Esophagus muscularis mucosa (tissue), 4 donors: ENCODE measurements around the gene STRN3. TPM values are rescaled to one million over a fixed set of nuclear protein-coding genes. Genes with fewer than 3 reads are reported as not detected.
"Not testable (repeated sequence)": the region's sequence is repeated elsewhere in the genome, so short reads cannot be mapped to it uniquely, and the experiment has no call there.

Source experiments
- DNase-seq: peaks from one replicate; pipeline ENCODE4 v3.0.0-alpha.2; 2017; ENCODE audit errors: extremely low spot score
- H3K27ac ChIP-seq, 4 donors: fragments of 200-600 bp; sonication (generic); replicated peaks in 1 of 4; 1 replicate in 3 of 4; 2 replicates in 1 of 4; pipeline ENCODE4 v1.5.1; 2016 to 2019; ENCODE audit warnings: mild to moderate bottlenecking in 1 of 4
- H3K27me3 ChIP-seq, 4 donors: fragments of 200-600 bp; sonication (generic); one replicate each; pipeline versions ENCODE4 v1.5.1 to v1.6.0; 2016 to 2019
- H3K36me3 ChIP-seq, 4 donors: fragments of 200-600 bp; sonication (generic); one replicate each; pipeline ENCODE4 v1.5.1; 2016 to 2019
- H3K4me1 ChIP-seq, 4 donors: fragments of 200-600 bp; sonication (generic); one replicate each; pipeline ENCODE4 v1.5.1; 2016 to 2019
- H3K4me3 ChIP-seq, 4 donors: fragments of 200-600 bp; sonication (generic); 1 replicate in 2 of 4; 2 replicates in 2 of 4; pipeline ENCODE4 v1.5.1; 2016 to 2019; ENCODE audit warnings: mild to moderate bottlenecking in 4 of 4, moderate library complexity in 1 of 4
- H3K9me3 ChIP-seq, 4 donors: fragments of 200-600 bp; sonication (generic); 1 replicate in 3 of 4; 2 replicates in 1 of 4; pipeline ENCODE4 v1.5.1; 2016 to 2019
- CTCF ChIP-seq, 3 experiments: fragments of 200-600 bp in 2 of 3; fragments of 450-650 bp in 1 of 3; sonication (generic) in 2 of 3; IDR thresholded peaks; one replicate each; pipeline ENCODE4 v1.5.1; 2017 to 2019; ENCODE audit warnings: antibody characterized with exemption in 3 of 3, mild to moderate bottlenecking in 2 of 3, moderate library complexity in 1 of 3
- EP300 ChIP-seq: sonication (generic); formaldehyde crosslinking; IDR thresholded peaks from one replicate; pipeline ENCODE4 v1.6.1; 2017; ENCODE audit warnings: antibody characterized with exemption
- POLR2A ChIP-seq: fragments of 450-650 bp; IDR thresholded peaks from one replicate; pipeline ENCODE4 v1.6.1; 2017; ENCODE audit warnings: antibody characterized with exemption, moderate library complexity, mild to moderate bottlenecking, low read depth
- POLR2AphosphoS5 ChIP-seq, 2 donors: sonication (generic); formaldehyde crosslinking; IDR thresholded peaks; one replicate each; pipeline ENCODE4 v1.6.1; 2017; ENCODE audit warnings: antibody characterized with exemption in 2 of 2
- WGBS: methylation state at CpG from one replicate; pipeline ENCODE4 v1.1.5; 2018; 5-methylcytosine and 5-hydroxymethylcytosine counted together
- intact Hi-C: fragments of 100-400 bp; cut with DNase I; formaldehyde crosslinking; loops from one replicate; pipeline ENCODE4 v1.15.1; 2023
- total RNA-seq, 4 donors: library from RNA; depleted of rRNA; stranded (reverse); fragments of >200 nt; gene quantifications; one replicate each; pipeline versions ENCODE4 v1.1.0 to v1.2.1, GENCODE V29; 2016

Gene STRN3
- total RNA-seq, 4 donors from 2014 or later, result 54.5 to 90.1 (median 68.9) TPM

DNA sequence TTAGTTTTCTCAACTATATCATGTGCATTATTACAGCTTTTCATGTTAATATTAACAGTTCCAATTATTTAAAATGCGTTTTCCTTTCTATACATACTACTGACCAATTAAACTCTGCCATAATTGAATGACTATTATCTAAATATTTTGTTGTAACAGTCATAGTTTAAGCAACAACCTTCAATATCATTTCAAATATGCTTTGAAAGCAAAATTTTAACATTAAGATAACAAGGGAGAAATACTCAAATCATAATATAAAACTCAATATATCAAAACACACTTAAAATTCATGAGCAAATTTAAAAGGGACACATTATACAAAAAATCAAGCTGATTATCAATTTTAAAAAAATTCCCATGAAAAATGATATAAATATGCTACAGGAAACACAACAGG lies 111.4 kb downstream of the STRN3 start:
- Histone ChIP-seq H3K27me3 (no peaks in the 10 kb centered on the region), H3K36me3 (peaks cover 7 to 22% (median 18%) of the 10 kb centered on the region in 4 donors), H3K4me1 (peaks cover 0 to 16% (median 12%) of the 10 kb centered on the region in 4 donors), H3K4me3 (no peak overlapping the region), H3K27ac (no peak overlapping the region), H3K9me3 (no peaks in the 10 kb centered on the region)
- intact Hi-C loops, result no loop called here
- WGBS, result 93% methylated on average over 1 of the region's 1 CpG
- TF ChIP-seq POLR2AphosphoS5 (IDR thresholded peaks at IDR 0.05), result no peak
- TF ChIP-seq EP300, result no peak
- no peak for DNase-seq

- Histone ChIP-seq H3K4me1 (peaks cover 0 to 6% (median 2%) of the 10 kb centered on the region in 4 donors), H3K27me3 (no peaks in the 10 kb centered on the region), H3K4me3 (no peak overlapping the region), H3K27ac (no peak overlapping the region), H3K36me3 (peaks cover 7 to 68% (median 44%) of the 10 kb centered on the region in 4 donors), H3K9me3 (no peaks in the 10 kb centered on the region)
- 94% methylated on average over 2 of the region's 2 CpGs for WGBS
- no peak for DNase-seq
- no peak for TF ChIP-seq EP300
- peak in 1 of 2 donors; percentile 5 for TF ChIP-seq POLR2AphosphoS5 (IDR thresholded peaks at IDR 0.05)
- intact Hi-C loops, result no loop called here
Observed at GRCh38 chr14:30908826-30909225, 117.4 kb downstream of the STRN3 start.

DNA sequence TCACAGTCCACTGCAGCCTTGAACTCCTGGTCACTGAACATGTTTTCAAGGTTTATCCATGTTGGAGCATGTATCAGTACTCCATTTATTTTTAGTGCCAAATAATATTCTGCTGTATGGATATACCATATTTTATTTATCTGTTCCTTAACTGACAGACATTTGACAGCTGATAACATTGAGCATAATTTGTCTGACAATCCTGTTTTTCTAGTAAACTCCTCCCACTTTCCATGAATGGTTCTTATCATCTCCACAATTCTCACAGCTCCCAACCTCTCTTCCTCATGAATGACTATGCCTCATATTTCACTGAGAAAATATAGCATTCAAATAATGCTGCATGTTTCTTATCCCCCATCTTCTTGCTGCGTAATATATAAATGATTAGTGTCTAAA lies 118.5 kb downstream of the STRN3 start:
- H3K9me3 ChIP-seq, result no peaks in the 10 kb centered on the region
- no peak for TF ChIP-seq POLR2A
- TF ChIP-seq CTCF (IDR thresholded peaks at IDR 0.05), result no peak
- H3K27ac ChIP-seq, result no peak overlapping the region
- no peak for DNase-seq
- no peak overlapping the region for H3K4me3 ChIP-seq
- no peaks in the 10 kb centered on the region for H3K27me3 ChIP-seq
- no peaks in the 10 kb centered on the region for H3K4me1 ChIP-seq
- WGBS, result 96% methylated on average over 1 of the region's 1 CpG
- H3K36me3 ChIP-seq, result peaks cover 7 to 70% (median 46%) of the 10 kb centered on the region in 4 donors
- intact Hi-C loops, result no loop called here

- TF ChIP-seq CTCF (IDR thresholded peaks at IDR 0.05), result peak in 2 of 3 experiments; percentile 13 to 26
- no peak for TF ChIP-seq POLR2A
- Histone ChIP-seq H3K27me3 (no peaks in the 10 kb centered on the region), H3K4me3 (no peak overlapping the region), H3K36me3 (peaks cover 7 to 75% (median 47%) of the 10 kb centered on the region in 4 donors), H3K27ac (no peak overlapping the region), H3K9me3 (no peaks in the 10 kb centered on the region), H3K4me1 (no peaks in the 10 kb centered on the region)
- no peak for DNase-seq
- intact Hi-C loops, result no loop called here
Observed at GRCh38 chr14:30906752-30907658, 119.2 kb downstream of the STRN3 start.

GRCh38 chr14:30903285-30904124 lies 122.7 kb downstream of the STRN3 start:
- Histone ChIP-seq H3K9me3 (no peaks in the 10 kb centered on the region), H3K27ac (no peak overlapping the region), H3K4me3 (no peak overlapping the region), H3K27me3 (no peaks in the 10 kb centered on the region), H3K36me3 (peaks cover 0 to 48% (median 30%) of the 10 kb centered on the region in 4 donors), H3K4me1 (no peaks in the 10 kb centered on the region)
- TF ChIP-seq POLR2A (no peak), EP300 (no peak), POLR2AphosphoS5 (IDR thresholded peaks at IDR 0.05) (no peak), CTCF (IDR thresholded peaks at IDR 0.05) (no peak)
- 93% methylated on average over 2 of the region's 2 CpGs for WGBS
- no peak for DNase-seq
- intact Hi-C loops, result no loop called here

- not testable (repeated sequence) for H3K27ac ChIP-seq
- H3K4me1 ChIP-seq, result peaks cover 0 to 17% (median 5%) of the 10 kb centered on the region in 4 donors
- 94% methylated on average over 3 of the region's 3 CpGs for WGBS
Observed at GRCh38 chr14:30897121-30897520, 129.1 kb downstream of the STRN3 start.

More at GRCh38 chr14:30897121-30897520, 129.1 kb downstream of the STRN3 start:
- H3K9me3 ChIP-seq, H3K27me3 ChIP-seq, intact Hi-C loops, H3K4me3 ChIP-seq, DNase-seq: not testable (repeated sequence)
- peaks cover 0 to 28% (median 21%) of the 10 kb centered on the region in 4 donors for H3K36me3 ChIP-seq
